Measurements from ENCODE around the gene NMNAT2.

Gene NMNAT2

GRCh38 chr1:183417772-183418491, at the start of gene NMNAT2:
Gene NMNAT2 (minus strand): TSS chr1:183418380. CDS start chr1:183418267, 113 bp downstream.
- ATAC-seq = peak; percentile 79
- TF ChIP-seq ZNF565 (CRISPR knock-in tag; conservative IDR thresholded peaks at IDR 0.05; ENCODE audit: low read depth) = no peak
- TF ChIP-seq TCF4 (CRISPR knock-in tag; IDR thresholded peaks at IDR 0.05; ENCODE audit: borderline replicate concordance) = no peak
- TF ChIP-seq ISL1 (CRISPR knock-in tag; IDR thresholded peaks at IDR 0.05) = no peak
- no peak for TF ChIP-seq ZC3H10 (CRISPR knock-in tag; IDR thresholded peaks at IDR 0.05)
- TF ChIP-seq ZFP3 (CRISPR knock-in tag; IDR thresholded peaks at IDR 0.05) = no peak
- TF ChIP-seq, protein P1, sequence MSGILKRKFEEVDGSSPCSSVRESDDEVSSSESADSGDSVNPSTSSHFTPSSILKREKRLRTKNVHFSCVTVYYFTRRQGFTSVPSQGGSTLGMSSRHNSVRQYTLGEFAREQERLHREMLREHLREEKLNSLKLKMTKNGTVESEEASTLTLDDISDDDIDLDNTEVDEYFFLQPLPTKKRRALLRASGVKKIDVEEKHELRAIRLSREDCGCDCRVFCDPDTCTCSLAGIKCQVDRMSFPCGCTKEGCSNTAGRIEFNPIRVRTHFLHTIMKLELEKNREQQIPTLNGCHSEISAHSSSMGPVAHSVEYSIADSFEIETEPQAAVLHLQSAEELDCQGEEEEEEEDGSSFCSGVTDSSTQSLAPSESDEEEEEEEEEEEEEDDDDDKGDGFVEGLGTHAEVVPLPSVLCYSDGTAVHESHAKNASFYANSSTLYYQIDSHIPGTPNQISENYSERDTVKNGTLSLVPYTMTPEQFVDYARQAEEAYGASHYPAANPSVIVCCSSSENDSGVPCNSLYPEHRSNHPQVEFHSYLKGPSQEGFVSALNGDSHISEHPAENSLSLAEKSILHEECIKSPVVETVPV (CRISPR knock-in tag; IDR thresholded peaks at IDR 0.05) = no peak
- TF ChIP-seq PATZ1 (CRISPR knock-in tag; IDR thresholded peaks at IDR 0.05; ENCODE audit: borderline replicate concordance) = no peak
- TF ChIP-seq BACH2 (CRISPR knock-in tag; IDR thresholded peaks at IDR 0.05; ENCODE audit: borderline replicate concordance) = no peak
- no peak for TF ChIP-seq TSHZ2 (CRISPR knock-in tag; IDR thresholded peaks at IDR 0.05)
- TF ChIP-seq, protein P2, sequence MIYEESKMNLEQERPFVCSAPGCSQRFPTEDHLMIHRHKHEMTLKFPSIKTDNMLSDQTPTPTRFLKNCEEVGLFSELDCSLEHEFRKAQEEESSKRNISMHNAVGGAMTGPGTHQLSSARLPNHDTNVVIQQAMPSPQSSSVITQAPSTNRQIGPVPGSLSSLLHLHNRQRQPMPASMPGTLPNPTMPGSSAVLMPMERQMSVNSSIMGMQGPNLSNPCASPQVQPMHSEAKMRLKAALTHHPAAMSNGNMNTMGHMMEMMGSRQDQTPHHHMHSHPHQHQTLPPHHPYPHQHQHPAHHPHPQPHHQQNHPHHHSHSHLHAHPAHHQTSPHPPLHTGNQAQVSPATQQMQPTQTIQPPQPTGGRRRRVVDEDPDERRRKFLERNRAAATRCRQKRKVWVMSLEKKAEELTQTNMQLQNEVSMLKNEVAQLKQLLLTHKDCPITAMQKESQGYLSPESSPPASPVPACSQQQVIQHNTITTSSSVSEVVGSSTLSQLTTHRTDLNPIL (CRISPR knock-in tag; IDR thresholded peaks at IDR 0.05; ENCODE audit: low read depth) = no peak
- TF ChIP-seq, protein P3, sequence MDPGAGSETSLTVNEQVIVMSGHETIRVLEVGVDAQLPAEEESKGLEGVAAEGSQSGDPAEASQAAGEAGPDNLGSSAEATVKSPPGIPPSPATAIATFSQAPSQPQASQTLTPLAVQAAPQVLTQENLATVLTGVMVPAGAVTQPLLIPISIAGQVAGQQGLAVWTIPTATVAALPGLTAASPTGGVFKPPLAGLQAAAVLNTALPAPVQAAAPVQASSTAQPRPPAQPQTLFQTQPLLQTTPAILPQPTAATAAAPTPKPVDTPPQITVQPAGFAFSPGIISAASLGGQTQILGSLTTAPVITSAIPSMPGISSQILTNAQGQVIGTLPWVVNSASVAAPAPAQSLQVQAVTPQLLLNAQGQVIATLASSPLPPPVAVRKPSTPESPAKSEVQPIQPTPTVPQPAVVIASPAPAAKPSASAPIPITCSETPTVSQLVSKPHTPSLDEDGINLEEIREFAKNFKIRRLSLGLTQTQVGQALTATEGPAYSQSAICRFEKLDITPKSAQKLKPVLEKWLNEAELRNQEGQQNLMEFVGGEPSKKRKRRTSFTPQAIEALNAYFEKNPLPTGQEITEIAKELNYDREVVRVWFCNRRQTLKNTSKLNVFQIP (CRISPR knock-in tag; IDR thresholded peaks at IDR 0.05; ENCODE audit: borderline replicate concordance, low read depth) = no peak
- no peak for TF ChIP-seq ARNTL (CRISPR knock-in tag; IDR thresholded peaks at IDR 0.05; ENCODE audit: borderline replicate concordance, low read depth)
- no peak for TF ChIP-seq OSR1 (CRISPR knock-in tag; IDR thresholded peaks at IDR 0.05)
- TF ChIP-seq GLIS3 (CRISPR knock-in tag; IDR thresholded peaks at IDR 0.05) = no peak
- TF ChIP-seq PPARA (CRISPR knock-in tag; IDR thresholded peaks at IDR 0.05; ENCODE audit: borderline replicate concordance) = no peak
- TF ChIP-seq ZNF70 (CRISPR knock-in tag; IDR thresholded peaks at IDR 0.05) = no peak
- TF ChIP-seq TOX (CRISPR knock-in tag; IDR thresholded peaks at IDR 0.05; ENCODE audit: borderline replicate concordance) = no peak
- TF ChIP-seq ESRRG (CRISPR knock-in tag; IDR thresholded peaks at IDR 0.05) = no peak
- no peak for TF ChIP-seq ZFP30 (CRISPR knock-in tag; IDR thresholded peaks at IDR 0.05)

DNA sequence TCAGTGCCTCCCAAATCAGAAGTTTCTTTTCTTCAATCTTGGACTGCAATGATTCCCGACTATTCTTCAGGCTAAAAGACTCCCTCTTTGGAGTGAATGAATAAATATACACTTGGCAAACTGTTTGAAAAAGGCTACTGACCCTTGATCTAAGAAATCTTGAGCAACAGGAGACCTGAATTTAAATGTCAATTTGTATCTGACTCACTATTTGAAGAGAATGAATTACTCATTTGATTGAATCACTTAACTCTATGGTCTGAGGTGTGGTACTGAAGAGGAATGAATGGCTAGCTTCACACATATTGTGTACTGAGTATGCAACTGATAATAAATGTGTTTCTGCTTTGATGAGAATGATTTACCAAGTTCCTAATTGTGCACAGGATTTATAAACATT, 49.5 kb upstream of the NMNAT2 start:
- no peak for ATAC-seq
- TF ChIP-seq OSR1 (CRISPR knock-in tag; IDR thresholded peaks at IDR 0.05) (no peak), SNAI2 (CRISPR knock-in tag; IDR thresholded peaks at IDR 0.05) (no peak), ZFP30 (CRISPR knock-in tag; IDR thresholded peaks at IDR 0.05) (no peak), ZNF8 (CRISPR knock-in tag; IDR thresholded peaks at IDR 0.05) (no peak), ZFP3 (CRISPR knock-in tag; IDR thresholded peaks at IDR 0.05) (no peak), RARB (CRISPR knock-in tag; IDR thresholded peaks at IDR 0.05) (no peak), ESRRG (CRISPR knock-in tag; IDR thresholded peaks at IDR 0.05) (no peak), TOX (CRISPR knock-in tag; IDR thresholded peaks at IDR 0.05; ENCODE audit: borderline replicate concordance) (no peak)
- TF ChIP-seq, protein P1 (CRISPR knock-in tag; IDR thresholded peaks at IDR 0.05) = no peak

Measured in SK-N-SH treated with all-trans-retinoic acid at 6 μM for 48 hours (cell line).